Activated CD8-positive, alpha-beta memory T cell treated with anti-CD3 and anti-CD28 coated beads, Interleukin-2, amount 10 ng/mL, durations not matched to agents 7 days and 5 days (primary cell): Measurements from ENCODE around the gene ANO10. TPM values are rescaled to one million over a fixed set of nuclear protein-coding genes. Genes with fewer than 3 reads are reported as not detected.
"Not testable (repeated sequence)": the region's sequence is repeated elsewhere in the genome, so short reads cannot be mapped to it uniquely, and the experiment has no call there.

Source experiments
- ATAC-seq: fragments of 150-1000 bp; cut with Tn5 transposase; one replicate; pipeline ENCODE4 v1.10.0; 2021; ENCODE audit warnings: moderate library complexity
- CTCF ChIA-PET: fragments of 350-600 bp; sonication (Branson Sonifier 250); formaldehyde crosslinking; loops from one replicate; lab custom pipeline; 2021; ENCODE audit warnings: antibody characterized with exemption; lab: Charles Lee
- DNase-seq: peaks from one replicate; pipeline ENCODE4 v3.0.0-alpha.2; 2020
- H3K27ac Mint-ChIP-seq: one replicate; pipeline ENCODE4 v1.8.0; 2021; ENCODE audit warnings: mild to moderate bottlenecking, mixed read lengths
- H3K27me3 Mint-ChIP-seq: one replicate; pipeline ENCODE4 v1.8.0; 2021; ENCODE audit warnings: mixed read lengths
- H3K36me3 Mint-ChIP-seq: one replicate; pipeline ENCODE4 v1.8.0; 2021; ENCODE audit warnings: mild to moderate bottlenecking, mixed read lengths
- H3K4me1 Mint-ChIP-seq: one replicate; pipeline ENCODE4 v1.8.0; 2021; ENCODE audit warnings: mixed read lengths
- H3K4me3 Mint-ChIP-seq: one replicate; pipeline ENCODE4 v1.8.0; 2021; ENCODE audit warnings: mild to moderate bottlenecking, moderate library complexity, mixed read lengths
- H3K9me3 Mint-ChIP-seq: one replicate; pipeline ENCODE4 v1.8.0; 2022; ENCODE audit warnings: low read depth, mixed read lengths
- total RNA-seq, 2 experiments: library from RNA; stranded (reverse); gene quantifications; one replicate each; pipeline ENCODE4 v1.2.3, GENCODE V29; 2021

Gene ANO10
- total RNA-seq, 2 experiments from 2014 or later: 10.7 to 13.1 TPM

- no peak overlapping the region for H3K27ac Mint-ChIP-seq
- no peaks in the 10 kb centered on the region for H3K9me3 Mint-ChIP-seq
- no peaks in the 10 kb centered on the region for H3K27me3 Mint-ChIP-seq
- peaks cover 15% of the 10 kb centered on the region for H3K4me1 Mint-ChIP-seq
- DNase-seq: no peak
- CTCF ChIA-PET: no interaction called here
- H3K4me3 Mint-ChIP-seq: no peak overlapping the region
- no peaks in the 10 kb centered on the region for H3K36me3 Mint-ChIP-seq
- ATAC-seq: no peak
Observed at GRCh38 chr3:43539321-43539720, 82.5 kb downstream of the ANO10 start.

GRCh38 chr3:43537225-43537624 lies 84.6 kb downstream of the ANO10 start:
- H3K36me3 Mint-ChIP-seq: no peaks in the 10 kb centered on the region
- CTCF ChIA-PET: interaction anchor here (1.1 kb wide), 1 partner anchor 102 kb away, joined by 3 read pairs; no protein-coding TSS in a partner anchor
- H3K27me3 Mint-ChIP-seq: no peaks in the 10 kb centered on the region
- DNase-seq (no peak), ATAC-seq (no peak)
- H3K27ac Mint-ChIP-seq: no peak overlapping the region
- peaks cover 8% of the 10 kb centered on the region for H3K4me1 Mint-ChIP-seq
- H3K9me3 Mint-ChIP-seq: no peaks in the 10 kb centered on the region
- H3K4me3 Mint-ChIP-seq: no peak overlapping the region

- H3K36me3 Mint-ChIP-seq: no peaks in the 10 kb centered on the region
- DNase-seq (no peak), ATAC-seq (no peak)
- no peaks in the 10 kb centered on the region for H3K9me3 Mint-ChIP-seq
- H3K27ac Mint-ChIP-seq: no peak overlapping the region
- H3K4me3 Mint-ChIP-seq: no peak overlapping the region
- CTCF ChIA-PET: interaction anchor here (1.0 kb wide), 1 partner anchor 23 kb away, joined by 3 read pairs; no protein-coding TSS in a partner anchor
- H3K4me1 Mint-ChIP-seq: peaks cover 6% of the 10 kb centered on the region
- H3K27me3 Mint-ChIP-seq: no peaks in the 10 kb centered on the region
Observed at GRCh38 chr3:43534675-43535074, 87.1 kb downstream of the ANO10 start.

GRCh38 chr3:43533009-43533408 lies 88.8 kb downstream of the ANO10 start:
- Mint-ChIP-seq H3K27me3 (no peaks in the 10 kb centered on the region), H3K27ac (no peak overlapping the region), H3K9me3 (peaks cover 4% of the 10 kb centered on the region), H3K36me3 (peaks cover 3% of the 10 kb centered on the region), H3K4me1 (peaks cover 6% of the 10 kb centered on the region), H3K4me3 (no peak overlapping the region)
- no peak for ATAC-seq
- CTCF ChIA-PET: interaction anchor here (1.2 to 1.6 kb wide), 2 partner anchors 9 to 370 kb away, joined by 4 read pairs; no protein-coding TSS in a partner anchor
- no peak for DNase-seq

GRCh38 chr3:43531835-43532234 lies 90.0 kb downstream of the ANO10 start:
- Mint-ChIP-seq H3K27ac (no peak overlapping the region), H3K9me3 (peaks cover 10% of the 10 kb centered on the region), H3K36me3 (peaks cover 9% of the 10 kb centered on the region), H3K4me3 (no peak overlapping the region), H3K4me1 (peaks cover under 1% of the 10 kb centered on the region), H3K27me3 (no peaks in the 10 kb centered on the region)
- ATAC-seq (no peak), DNase-seq (no peak)
- CTCF ChIA-PET: no interaction called here

- Mint-ChIP-seq H3K27ac (no peak overlapping the region), H3K36me3 (peaks cover 9% of the 10 kb centered on the region), H3K27me3 (no peaks in the 10 kb centered on the region), H3K4me3 (no peak overlapping the region), H3K4me1 (no peaks in the 10 kb centered on the region), H3K9me3 (peaks cover 10% of the 10 kb centered on the region)
- no peak for DNase-seq
- no peak for ATAC-seq
- CTCF ChIA-PET: no interaction called here
Observed at GRCh38 chr3:43528498-43529099, 93.2 kb downstream of the ANO10 start.

GRCh38 chr3:43526956-43527355 lies 94.9 kb downstream of the ANO10 start:
- CTCF ChIA-PET: no interaction called here
- Mint-ChIP-seq H3K27me3 (no peaks in the 10 kb centered on the region), H3K4me3 (no peak overlapping the region), H3K36me3 (peaks cover 9% of the 10 kb centered on the region), H3K27ac (no peak overlapping the region), H3K9me3 (peaks cover 10% of the 10 kb centered on the region), H3K4me1 (peaks cover under 1% of the 10 kb centered on the region)
- no peak for DNase-seq
- no peak for ATAC-seq

GRCh38 chr3:43525941-43526607 lies 95.7 kb downstream of the ANO10 start:
- Mint-ChIP-seq H3K36me3 (peaks cover 9% of the 10 kb centered on the region), H3K9me3 (peaks cover 10% of the 10 kb centered on the region), H3K27ac (no peak overlapping the region), H3K4me1 (peaks cover 3% of the 10 kb centered on the region), H3K27me3 (no peaks in the 10 kb centered on the region), H3K4me3 (no peak overlapping the region)
- CTCF ChIA-PET: no interaction called here
- ATAC-seq (no peak), DNase-seq (no peak)

- peaks cover 3% of the 10 kb centered on the region for H3K4me1 Mint-ChIP-seq
- peaks cover 10% of the 10 kb centered on the region for H3K9me3 Mint-ChIP-seq
Observed at GRCh38 chr3:43525386-43525785, 96.4 kb downstream of the ANO10 start.

GRCh38 chr3:43523454-43524053 lies 98.3 kb downstream of the ANO10 start:
- peaks cover 27% of the 10 kb centered on the region for H3K36me3 Mint-ChIP-seq
- H3K27ac Mint-ChIP-seq: no peak overlapping the region
- peaks cover 22% of the 10 kb centered on the region for H3K9me3 Mint-ChIP-seq
- no peaks in the 10 kb centered on the region for H3K27me3 Mint-ChIP-seq
- DNase-seq (peak; percentile 59), ATAC-seq (peak; percentile 88)
- peaks cover 3% of the 10 kb centered on the region for H3K4me1 Mint-ChIP-seq
- CTCF ChIA-PET: interaction anchor here (1.0 to 1.8 kb wide), 2 partner anchors 21 kb away, joined by 3 to 5 read pairs; no protein-coding TSS in a partner anchor
- H3K4me3 Mint-ChIP-seq: no peak overlapping the region

More at GRCh38 chr3:43525386-43525785, 96.4 kb downstream of the ANO10 start:
- DNase-seq (no peak), ATAC-seq (no peak)
- Mint-ChIP-seq H3K4me3 (no peak overlapping the region), H3K27ac (no peak overlapping the region), H3K27me3 (no peaks in the 10 kb centered on the region), H3K36me3 (peaks cover 12% of the 10 kb centered on the region)
- CTCF ChIA-PET: no interaction called here

- H3K27ac Mint-ChIP-seq: no peak overlapping the region
- peaks cover 21% of the 10 kb centered on the region for H3K9me3 Mint-ChIP-seq
- H3K4me1 Mint-ChIP-seq: peaks cover 3% of the 10 kb centered on the region
- no peak for DNase-seq
- peak; percentile 20 for ATAC-seq
- H3K4me3 Mint-ChIP-seq: no peak overlapping the region
- H3K36me3 Mint-ChIP-seq: peaks cover 28% of the 10 kb centered on the region
- H3K27me3 Mint-ChIP-seq: no peaks in the 10 kb centered on the region
- CTCF ChIA-PET: interaction anchor here (1.8 kb wide), 1 partner anchor 20 kb away, joined by 5 read pairs; no protein-coding TSS in a partner anchor
Observed at GRCh38 chr3:43522727-43523362, 99.0 kb downstream of the ANO10 start.

GRCh38 chr3:43521941-43522340 lies 99.9 kb downstream of the ANO10 start:
- H3K36me3 Mint-ChIP-seq: peaks cover 25% of the 10 kb centered on the region
- CTCF ChIA-PET: no interaction called here
- H3K4me1 Mint-ChIP-seq: peaks cover 3% of the 10 kb centered on the region
- DNase-seq: no peak
- ATAC-seq: no peak
- H3K27ac Mint-ChIP-seq: no peak overlapping the region
- peaks cover 15% of the 10 kb centered on the region for H3K9me3 Mint-ChIP-seq
- no peak overlapping the region for H3K4me3 Mint-ChIP-seq
- H3K27me3 Mint-ChIP-seq: no peaks in the 10 kb centered on the region

- H3K9me3 Mint-ChIP-seq: peaks cover 19% of the 10 kb centered on the region
- H3K27me3 Mint-ChIP-seq, ATAC-seq, H3K27ac Mint-ChIP-seq, H3K4me3 Mint-ChIP-seq, CTCF ChIA-PET, DNase-seq: not testable (repeated sequence)
- H3K36me3 Mint-ChIP-seq: peaks cover 29% of the 10 kb centered on the region
- peaks cover 16% of the 10 kb centered on the region for H3K4me1 Mint-ChIP-seq
Observed at GRCh38 chr3:43518515-43518914, 103.3 kb downstream of the ANO10 start.
